Measurements from ENCODE around the gene CPNE7.

CPNE7 gene

GRCh38 chr16:89571636-89572035 lies 3.9 kb upstream of the CPNE7 start:
- DNase-seq, result no peak
- Histone ChIP-seq H3K27me3 (replicated peaks) (no peaks in the 10 kb centered on the region), H3K4me3 (ENCODE audit: low read depth, low read length) (no peak overlapping the region), H3K27ac (no peak overlapping the region), H3K36me3 (replicated peaks) (no peaks in the 10 kb centered on the region)
- in situ Hi-C loops (cut with HindIII; ENCODE audit: low pct_ligation_motif_present, low sequenced_read_pairs), result no loop called here
- TF ChIP-seq CTCF (IDR thresholded peaks at IDR 0.05; ENCODE audit: low read depth, low read length, missing control alignments), result no peak

- in situ Hi-C loops (cut with HindIII; ENCODE audit: low pct_ligation_motif_present, low sequenced_read_pairs), result no loop called here
- no peaks in the 10 kb centered on the region for H3K27me3 ChIP-seq (replicated peaks)
- no peak for DNase-seq
- H3K36me3 ChIP-seq (replicated peaks), result no peaks in the 10 kb centered on the region
- TF ChIP-seq CTCF (IDR thresholded peaks at IDR 0.05; ENCODE audit: low read depth, low read length, missing control alignments), result no peak
- H3K27ac ChIP-seq, result no peak overlapping the region
- no peak overlapping the region for H3K4me3 ChIP-seq (ENCODE audit: low read depth, low read length)
Observed at GRCh38 chr16:89572073-89572484, 3.5 kb upstream of the CPNE7 start.

- no peaks in the 10 kb centered on the region for H3K27me3 ChIP-seq (replicated peaks)
- H3K4me3 ChIP-seq (ENCODE audit: low read depth, low read length), result no peak overlapping the region
- TF ChIP-seq CTCF (IDR thresholded peaks at IDR 0.05; ENCODE audit: low read depth, low read length, missing control alignments), result no peak
- H3K27ac ChIP-seq, result no peak overlapping the region
- in situ Hi-C loops (cut with HindIII; ENCODE audit: low pct_ligation_motif_present, low sequenced_read_pairs), result no loop called here
- no peak for DNase-seq
- H3K36me3 ChIP-seq (replicated peaks), result no peaks in the 10 kb centered on the region
Observed at GRCh38 chr16:89572485-89573205, 2.9 kb upstream of the CPNE7 start.

GRCh38 chr16:89573826-89574680 lies 1.5 kb upstream of the CPNE7 start:
- in situ Hi-C loops (cut with HindIII; ENCODE audit: low pct_ligation_motif_present, low sequenced_read_pairs), result no loop called here
- no peak for DNase-seq
- Histone ChIP-seq H3K4me3 (ENCODE audit: low read depth, low read length) (no peak overlapping the region), H3K27ac (no peak overlapping the region), H3K36me3 (replicated peaks) (no peaks in the 10 kb centered on the region), H3K27me3 (replicated peaks) (no peaks in the 10 kb centered on the region)
- no peak for TF ChIP-seq CTCF (IDR thresholded peaks at IDR 0.05; ENCODE audit: low read depth, low read length, missing control alignments)

GRCh38 chr16:89574681-89575246 lies 794 bp upstream of the CPNE7 start:
- in situ Hi-C loops (cut with HindIII; ENCODE audit: low pct_ligation_motif_present, low sequenced_read_pairs), result no loop called here

More at GRCh38 chr16:89574681-89575246, 794 bp upstream of the CPNE7 start:
- no peak overlapping the region for H3K27ac ChIP-seq
- no peaks in the 10 kb centered on the region for H3K36me3 ChIP-seq (replicated peaks)
- no peak for DNase-seq
- peak; percentile 59 for TF ChIP-seq CTCF (IDR thresholded peaks at IDR 0.05; ENCODE audit: low read depth, low read length, missing control alignments)
- H3K4me3 ChIP-seq (ENCODE audit: low read depth, low read length), result peak overlapping the region; percentile 46
- H3K27me3 ChIP-seq (replicated peaks), result no peaks in the 10 kb centered on the region

Measured in brain microvascular endothelial cell (primary cell).